Stimulated activated CD4-positive, alpha-beta T cell treated with anti-CD3 and anti-CD28 coated beads, Interleukin-4, amount 100 ng/mL, for 4 hours (primary cell): ENCODE data around the gene CAMK2B.
"Not testable (repeated sequence)": the region's sequence is repeated elsewhere in the genome, so short reads cannot be mapped to it uniquely, and the experiment has no call there.

Experiments used
- DNase-seq, 2 experiments: peaks; one replicate each; pipeline ENCODE4 v3.0.0-alpha.2; 2020

Gene CAMK2B

GRCh38 chr7:44212581-44213184 lies 112.7 kb downstream of the CAMK2B start:
- DNase-seq: no peak

- no peak for DNase-seq
Measured at GRCh38 chr7:44212018-44212417, 113.4 kb downstream of the CAMK2B start.

- no peak for DNase-seq
Measured at GRCh38 chr7:44211126-44211675, 114.2 kb downstream of the CAMK2B start.

GRCh38 chr7:44210107-44210506 lies 115.3 kb downstream of the CAMK2B start:
- no peak for DNase-seq

GRCh38 chr7:44208085-44208484 lies 117.3 kb downstream of the CAMK2B start:
- DNase-seq: no peak

- no peak for DNase-seq
Measured at GRCh38 chr7:44206008-44206407, 119.4 kb downstream of the CAMK2B start.

- DNase-seq: no peak
Measured at GRCh38 chr7:44201813-44202212, 123.6 kb downstream of the CAMK2B start.

- DNase-seq: peak; percentile 91 to 94
Measured at GRCh38 chr7:44200699-44201461, 124.5 kb downstream of the CAMK2B start, which contains the start of gene YKT6. Gene YKT6 (plus strand): TSS chr7:44200978. CDS start chr7:44201136, 158 bp downstream.

- DNase-seq: not testable (repeated sequence)
Measured at GRCh38 chr7:44200163-44200562, 125.2 kb downstream of the CAMK2B start.

- no peak for DNase-seq
Measured at GRCh38 chr7:44197474-44197873, 127.9 kb downstream of the CAMK2B start.

GRCh38 chr7:44196450-44196872 lies 128.9 kb downstream of the CAMK2B start:
- no peak for DNase-seq

GRCh38 chr7:44195889-44196288 lies 129.5 kb downstream of the CAMK2B start:
- no peak for DNase-seq

GRCh38 chr7:44194562-44195145 lies 130.7 kb downstream of the CAMK2B start:
- no peak for DNase-seq

GRCh38 chr7:44194069-44194468 lies 131.3 kb downstream of the CAMK2B start:
- peak; percentile 33 to 60 for DNase-seq

GRCh38 chr7:44193011-44193802 lies 132.2 kb downstream of the CAMK2B start:
- DNase-seq: no peak

GRCh38 chr7:44191171-44191570 lies 134.2 kb downstream of the CAMK2B start:
- no peak for DNase-seq

- DNase-seq: no peak
Measured at GRCh38 chr7:44189993-44190872, 135.2 kb downstream of the CAMK2B start.

GRCh38 chr7:44189286-44189992 lies 136.0 kb downstream of the CAMK2B start, which contains the start of gene GCK:
Gene GCK (minus strand): TSS chr7:44189439. CDS start chr7:44188953, 486 bp downstream.
- DNase-seq: no peak

GRCh38 chr7:44188480-44189225 lies 136.7 kb downstream of the CAMK2B start:
- DNase-seq: no peak
